ENCODE results near the gene TADA2A. TPM values are rescaled to one million over a fixed set of nuclear protein-coding genes. Genes with fewer than 3 reads are reported as not detected.

TADA2A gene
- total RNA-seq, 1 experiment from 2014 or later = 24.6 TPM

GRCh38 chr17:37523715-37524219, 117.1 kb downstream of the TADA2A start:
- ChIA-PET POLR2A (no interaction called here), RAD21 (ENCODE audit: low non-redundant PET in 1 of 2, low total read pairs in 2 of 2, uncharacterized antibody in 2 of 2, unreplicated experiment in 2 of 2) (no interaction called here), CTCF (no interaction called here)
- DNase-seq (ENCODE audit: low read depth, low spot score) = no peak
- Histone ChIP-seq H3K9ac (ENCODE audit: low read length) (no peak overlapping the region), H3K4me1 (ENCODE audit: control insufficient read depth in 1 of 2, insufficient read depth in 2 of 2, low read length in 2 of 2) (no peaks in the 10 kb centered on the region), H3K4me2 (ENCODE audit: low read length) (no peak overlapping the region), H3K9me2 (ENCODE audit: insufficient read depth) (no peaks in the 10 kb centered on the region), H3K27ac (ENCODE audit: low read depth, low read length) (no peak overlapping the region), H3K4me3 (replicated peaks in 1 of 2; ENCODE audit: low read depth in 1 of 2, low read length in 2 of 2) (no peak overlapping the region), H2AFZ (ENCODE audit: low read depth, low read length, poor library complexity, severe bottlenecking) (no peak overlapping the region), H3K36me3 (ENCODE audit: control insufficient read depth in 1 of 2, insufficient read depth in 2 of 2, low read length in 2 of 2) (peaks cover 2 to 4% of the 10 kb centered on the region in 2 experiments; a peak in 3 of 4 replicates), H3K79me2 (ENCODE audit: insufficient read depth, low read length) (no peaks in the 10 kb centered on the region), H4K20me1 (ENCODE audit: insufficient read depth) (no peaks in the 10 kb centered on the region; the same call in 1 of the 2 replicates), H3K27me3 (ENCODE audit: insufficient read depth, low read length) (no peaks in the 10 kb centered on the region), H3K9me3 (ENCODE audit: control insufficient read depth in 1 of 2, insufficient read depth in 1 of 2, low read depth in 1 of 2, low read length in 2 of 2) (no peaks in the 10 kb centered on the region)
- BruUV-seq (replicated peaks) = no TSS peak
- TF ChIP-seq SIN3A (IDR thresholded peaks at IDR 0.05; ENCODE audit: low read depth) (no peak), ELF1 (IDR thresholded peaks at IDR 0.05; ENCODE audit: borderline replicate concordance, low read depth) (no peak), ZBTB33 (IDR thresholded peaks at IDR 0.05; ENCODE audit: extremely low read depth, insufficient replicate concordance, low read length) (no peak), CBX3 (IDR thresholded peaks at IDR 0.05; ENCODE audit: low read depth) (no peak), MAX (IDR thresholded peaks at IDR 0.05) (no peak), EZH2 (IDR thresholded peaks at IDR 0.05) (no peak), ATF3 (IDR thresholded peaks at IDR 0.05) (no peak), YY1 (IDR thresholded peaks at IDR 0.05; ENCODE audit: extremely low read depth, insufficient replicate concordance, low read depth, low read length) (no peak), FOSL1 (IDR thresholded peaks at IDR 0.05; ENCODE audit: low read depth) (no peak), EGR1 (IDR thresholded peaks at IDR 0.05; ENCODE audit: low read depth) (no peak), REST (IDR thresholded peaks at IDR 0.05; ENCODE audit: low read depth) (no peak), ZFX (IDR thresholded peaks at IDR 0.05) (no peak)
- intact Hi-C loops (cut with micrococcal nuclease) = no loop called here
- no peak for ATAC-seq
